NCI-H2227 (cell line): ENCODE data around the gene MRTFA.
A peak's percentile ranks its signal among the peaks of the same experiment; 100 is the strongest.
"Not testable (repeated sequence)": the region's sequence is repeated elsewhere in the genome, so short reads cannot be mapped to it uniquely, and the experiment has no call there.

ENCODE experiments used
- DNase-seq: peaks from one replicate; lab custom pipeline; 2025; ENCODE audit not compliant: unreplicated experiment; lab: John Stamatoyannopoulos, UW

The MRTFA gene

DNA sequence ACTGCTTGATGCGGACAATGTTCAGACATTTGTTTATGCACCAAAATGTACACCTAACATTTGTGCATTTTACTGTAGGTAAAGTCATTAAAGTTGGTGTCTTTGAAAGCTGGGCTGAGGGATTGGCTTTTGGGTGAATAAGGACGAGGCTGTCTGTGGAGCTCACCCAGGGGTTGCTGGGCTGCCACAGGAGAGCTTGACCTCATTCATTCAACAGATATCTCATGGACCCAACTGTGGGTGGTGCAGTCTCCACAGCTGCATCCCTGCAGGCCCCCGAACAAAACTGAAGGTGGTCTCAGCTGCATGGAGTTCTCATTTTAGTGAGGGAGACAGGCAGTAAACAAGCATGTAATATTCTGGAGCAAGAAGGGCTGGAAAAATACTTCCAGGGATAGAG lies 233.4 kb downstream of the MRTFA start:
- no peak for DNase-seq

DNA sequence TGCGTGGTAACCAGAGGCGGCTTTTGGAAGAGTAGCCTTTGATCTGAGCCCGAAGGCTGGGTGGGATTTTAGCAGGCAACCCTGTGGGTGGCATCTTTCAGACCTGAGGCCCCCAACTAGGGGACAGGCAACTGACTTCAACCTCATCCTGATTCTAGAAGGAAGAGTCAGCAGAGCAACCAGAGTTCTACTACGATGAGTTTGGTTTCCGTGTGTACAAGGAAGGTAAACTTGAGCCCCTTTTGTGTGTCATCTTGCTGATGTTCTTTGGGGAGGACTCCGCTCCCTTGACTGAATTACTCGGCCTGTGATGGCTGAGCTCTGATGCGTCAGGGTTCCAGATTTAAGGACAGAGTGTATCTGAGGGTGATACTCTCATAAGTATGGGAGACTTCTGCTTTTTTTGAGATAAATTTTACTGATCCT lies 234.5 kb downstream of the MRTFA start:
- no peak for DNase-seq

DNA sequence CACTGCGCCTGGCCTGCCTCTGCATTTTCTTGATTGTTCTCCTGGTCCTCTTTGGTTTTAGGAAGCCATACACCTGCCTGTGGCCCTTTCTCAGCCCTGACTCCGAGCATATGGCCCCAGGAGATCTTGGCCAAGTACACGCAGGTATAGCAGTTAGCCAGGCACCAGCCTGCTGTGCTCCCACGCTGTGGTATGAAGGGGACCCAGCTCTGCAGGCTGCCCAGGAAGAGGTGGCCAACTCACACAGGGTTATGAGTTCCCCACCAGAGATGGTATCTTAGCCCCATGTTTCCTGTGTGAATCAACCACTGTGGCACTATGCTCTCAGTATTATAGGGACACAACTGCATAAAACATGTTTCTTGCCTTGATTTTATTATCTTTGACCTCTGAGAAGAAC lies 235.0 kb downstream of the MRTFA start:
- DNase-seq, result no peak

DNA sequence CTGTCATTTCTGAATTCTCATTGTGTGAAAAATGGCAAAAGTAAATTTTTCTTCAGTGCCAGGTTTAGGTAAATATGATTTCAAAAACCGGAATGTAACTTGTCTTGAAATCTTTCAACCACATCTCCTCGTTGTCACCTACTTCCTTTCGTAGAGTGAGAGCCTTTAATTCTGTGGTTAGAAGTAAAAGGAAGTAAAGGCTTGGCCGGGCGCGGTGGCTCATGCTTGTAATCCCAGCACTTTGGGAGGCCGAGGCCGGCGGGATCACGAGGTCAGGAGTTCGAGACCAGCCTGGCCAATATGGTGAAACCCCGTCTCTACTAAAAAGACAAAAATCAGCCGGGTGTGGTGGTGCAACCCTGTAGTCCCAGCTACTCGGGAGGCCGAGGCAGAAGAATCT lies 236.4 kb downstream of the MRTFA start:
- no peak for DNase-seq

DNA sequence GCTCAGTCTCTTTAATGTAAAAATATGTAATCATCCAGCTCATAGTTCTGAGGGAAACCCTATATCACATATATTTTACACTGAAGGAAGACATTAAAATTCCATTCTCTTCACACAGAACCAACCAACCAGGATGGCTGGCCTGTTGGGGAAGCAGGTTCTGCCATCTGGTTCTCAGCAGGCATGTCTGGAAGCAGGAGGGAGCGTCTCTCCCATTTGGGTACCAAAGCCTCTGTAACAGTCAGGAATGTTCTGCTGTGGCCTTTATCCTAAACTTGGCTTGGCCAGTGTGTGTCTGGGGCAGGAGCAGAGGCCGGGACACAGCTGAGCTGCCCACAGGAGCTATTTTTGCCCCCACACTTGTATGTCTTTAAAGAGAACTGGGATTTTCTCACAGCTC lies 236.9 kb downstream of the MRTFA start:
- DNase-seq, result no peak

DNA sequence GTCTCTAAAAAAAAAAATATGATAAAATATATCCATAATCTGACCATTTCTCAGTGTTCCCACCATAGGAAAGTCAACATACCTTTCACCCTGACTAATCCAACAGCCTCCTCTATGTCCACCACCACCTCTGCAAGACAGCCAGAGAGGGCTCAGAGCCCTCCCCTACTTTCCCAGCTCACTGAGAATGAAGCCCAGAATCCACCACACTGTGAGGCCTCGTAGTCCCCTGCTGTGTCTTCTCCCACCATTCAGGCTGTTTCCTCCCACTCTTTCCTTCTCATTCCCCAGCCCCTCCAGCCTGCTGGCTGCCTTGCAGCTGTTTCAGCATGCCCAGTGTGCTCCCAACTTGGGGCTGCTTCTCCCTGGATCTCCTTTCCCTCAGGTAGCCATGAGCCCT lies 239.1 kb downstream of the MRTFA start:
- DNase-seq, result no peak

DNA sequence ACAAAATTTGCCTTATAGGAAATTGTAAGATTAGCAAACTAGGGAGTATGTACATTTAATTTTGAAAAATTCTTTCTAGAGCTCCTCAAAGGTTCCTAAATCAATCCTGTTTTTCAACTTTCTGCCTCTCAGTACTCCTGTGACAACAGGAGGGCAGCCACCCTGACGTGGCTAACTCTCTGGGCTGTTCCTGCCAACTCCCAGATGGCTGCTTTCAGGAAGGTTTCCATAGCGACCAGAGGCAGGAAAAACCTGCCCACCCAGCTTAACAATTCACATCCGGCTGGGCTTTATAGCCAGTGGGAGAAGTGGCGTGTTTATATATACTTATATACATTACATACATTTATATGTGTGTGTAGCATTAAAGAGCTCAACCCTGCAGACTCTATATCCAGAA lies 239.6 kb downstream of the MRTFA start:
- peak; percentile 62 for DNase-seq

DNA sequence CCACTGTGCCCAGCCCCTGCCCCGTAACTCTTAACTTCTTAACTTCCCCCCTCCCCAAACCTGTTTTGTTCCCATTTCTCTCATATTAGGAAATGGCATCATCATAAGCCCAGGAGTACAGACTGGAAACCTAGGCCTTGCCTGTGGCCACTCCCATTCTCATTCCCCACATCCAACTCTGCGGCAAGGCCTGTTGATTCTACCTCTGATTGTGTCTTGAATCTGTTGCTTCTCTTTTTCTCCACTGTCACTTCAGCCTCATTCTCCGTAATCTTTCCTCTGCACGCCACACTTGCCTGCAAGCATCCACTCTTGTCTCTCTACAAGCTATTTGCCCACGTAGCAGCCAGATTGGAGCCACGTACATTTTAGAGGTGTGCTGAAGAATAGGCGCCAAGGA lies 240.9 kb downstream of the MRTFA start:
- no peak for DNase-seq

DNA sequence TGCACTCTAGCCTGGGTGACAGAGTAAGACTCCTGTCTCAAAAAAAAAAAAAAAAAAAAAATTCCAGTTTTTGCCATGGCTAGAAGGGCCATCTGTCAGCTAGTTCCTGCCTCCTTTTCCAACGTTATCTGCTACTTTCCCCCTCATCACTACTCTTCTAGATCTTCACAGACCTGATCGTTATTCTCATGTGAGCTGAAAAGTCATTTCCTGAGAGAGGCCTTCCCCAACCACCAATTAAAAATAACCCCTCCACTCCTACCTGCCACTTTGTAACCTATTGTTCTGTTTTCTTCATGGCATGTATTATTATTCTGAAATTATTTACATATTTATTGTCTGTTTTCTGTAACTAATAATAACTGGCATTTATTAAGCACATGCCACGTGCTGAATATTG lies 241.9 kb downstream of the MRTFA start:
- no peak for DNase-seq

DNA sequence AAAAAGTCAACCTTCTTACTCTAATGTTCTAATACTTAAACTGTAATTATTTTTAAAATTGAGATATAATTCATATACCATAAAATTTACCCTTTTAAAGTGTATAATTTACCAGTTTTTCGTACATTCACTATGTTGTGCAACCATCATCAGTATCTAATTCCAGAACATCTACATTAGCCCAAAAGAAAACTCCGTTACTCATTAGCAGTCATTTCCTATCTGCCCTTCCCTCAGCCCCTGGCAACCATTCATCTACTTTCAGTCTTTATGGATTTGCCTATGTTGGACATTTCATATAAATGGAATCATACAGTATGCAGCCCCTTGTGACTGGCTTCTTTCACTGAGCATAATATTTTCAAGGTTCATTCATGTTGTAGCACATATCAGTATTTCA lies 243.9 kb downstream of the MRTFA start:
- DNase-seq, result no peak

DNA sequence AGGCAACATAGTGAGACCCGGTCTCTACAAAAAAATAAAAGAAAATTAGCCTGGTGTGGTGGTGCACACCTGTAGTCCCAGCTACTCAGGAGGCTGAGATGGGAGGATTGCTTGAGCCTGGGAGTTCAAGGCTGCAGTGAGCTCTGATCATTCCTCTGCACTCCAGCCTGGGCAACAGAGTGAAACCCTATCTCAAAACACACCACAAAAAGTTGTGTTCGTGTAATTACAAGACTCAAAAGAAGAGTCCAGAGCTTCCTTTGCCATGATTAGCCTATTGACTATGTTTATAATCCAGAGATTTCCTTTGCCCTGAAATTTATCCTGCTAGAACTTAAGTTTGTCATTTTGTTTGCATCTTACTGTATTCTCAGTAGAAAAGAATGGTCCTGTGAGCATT lies 245.1 kb downstream of the MRTFA start:
- no peak for DNase-seq

DNA sequence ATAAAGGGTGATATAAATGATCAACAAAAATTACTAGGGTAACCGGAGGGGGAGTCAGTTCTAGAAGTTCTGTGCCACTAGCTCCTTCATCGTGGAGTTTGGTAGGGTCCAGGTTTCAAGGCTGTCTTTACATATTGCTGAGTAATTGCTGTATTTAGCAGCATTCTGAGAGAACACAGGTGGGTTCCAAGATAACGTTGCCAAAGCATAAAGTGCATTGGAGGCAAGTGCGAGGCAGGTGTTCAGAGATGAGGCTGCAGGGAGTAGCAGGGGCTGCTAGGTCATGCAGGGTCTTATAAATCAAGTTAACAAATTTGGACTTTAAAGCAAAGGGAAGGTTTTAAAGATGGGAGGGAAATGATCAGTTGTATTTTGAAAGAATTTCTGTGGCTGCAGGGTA lies 248.3 kb downstream of the MRTFA start:
- DNase-seq, result no peak

DNA sequence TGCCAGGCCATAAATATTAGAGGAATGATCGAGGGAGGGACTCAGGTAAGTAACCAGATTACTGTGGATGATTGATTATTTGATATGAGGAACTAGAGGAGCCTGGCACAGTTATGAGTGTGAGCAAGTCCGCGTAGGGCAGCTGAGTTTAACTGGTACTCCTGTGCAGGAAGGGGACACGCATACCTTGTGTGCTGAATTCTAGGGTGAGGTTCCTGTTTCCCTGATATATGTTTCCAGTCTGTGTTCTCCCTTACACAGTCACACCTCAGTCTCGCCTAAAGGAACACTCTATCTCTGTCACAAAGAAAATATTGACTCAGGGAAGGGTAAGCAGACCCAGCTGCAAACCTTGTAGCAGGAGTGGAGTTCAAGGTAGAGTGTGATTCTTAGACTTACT lies 248.8 kb downstream of the MRTFA start:
- DNase-seq, result no peak

DNA sequence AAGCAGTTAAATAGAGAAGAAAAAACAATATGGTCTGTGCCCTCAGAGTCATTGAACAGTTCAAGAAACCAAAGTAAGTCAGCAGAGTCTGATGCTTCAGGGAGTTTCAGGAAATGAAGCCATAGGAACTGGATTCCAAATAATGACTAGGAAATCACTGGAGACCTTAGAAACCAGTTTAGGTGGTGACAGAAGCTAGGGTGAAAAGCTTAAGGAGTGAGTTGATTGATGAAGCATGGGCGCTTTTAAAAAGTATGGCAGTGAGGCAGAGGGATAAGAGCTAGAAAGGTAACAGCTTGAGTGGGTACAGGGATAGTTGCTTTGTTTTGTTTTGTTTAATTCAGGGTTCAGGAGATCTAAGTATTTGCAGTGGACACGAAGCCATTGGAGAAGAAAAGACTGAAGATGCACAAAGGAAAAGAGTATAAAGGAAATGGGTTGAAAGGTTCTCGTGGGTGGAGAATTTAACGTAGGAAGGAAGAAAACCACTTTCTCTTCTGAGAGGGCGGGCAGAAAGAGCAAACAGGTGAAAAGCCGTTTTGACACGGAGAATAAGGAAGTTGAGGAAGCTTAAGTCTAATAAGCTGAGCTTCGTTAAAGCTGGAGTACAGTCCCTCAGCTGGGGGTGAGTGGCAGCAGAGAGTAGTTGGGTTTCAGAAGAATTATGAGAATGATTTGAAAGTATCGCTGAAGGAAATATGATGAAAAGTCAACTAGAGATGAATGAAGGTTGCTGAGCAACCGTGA lies 251.3 kb downstream of the MRTFA start:
- no peak for DNase-seq

DNA sequence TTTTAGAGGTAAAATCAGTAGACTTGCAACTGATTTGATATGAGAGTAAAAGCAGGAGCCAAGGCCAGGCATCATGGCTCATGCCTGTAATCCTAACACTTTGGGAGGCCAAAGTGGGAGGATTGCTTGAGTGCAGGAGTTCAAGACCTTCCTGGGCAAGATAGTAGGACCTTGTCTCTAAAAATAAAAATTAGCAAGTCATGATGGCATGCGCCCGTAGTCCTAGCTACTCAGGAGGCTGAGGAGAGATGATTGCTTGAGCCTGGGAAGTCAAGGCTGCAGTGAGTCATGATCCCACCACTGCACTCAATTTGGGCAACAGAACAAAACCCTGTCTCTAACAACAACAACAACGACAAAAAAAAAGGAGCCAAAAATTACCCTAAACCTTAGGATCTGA lies 252.6 kb downstream of the MRTFA start:
- DNase-seq, result no peak

DNA sequence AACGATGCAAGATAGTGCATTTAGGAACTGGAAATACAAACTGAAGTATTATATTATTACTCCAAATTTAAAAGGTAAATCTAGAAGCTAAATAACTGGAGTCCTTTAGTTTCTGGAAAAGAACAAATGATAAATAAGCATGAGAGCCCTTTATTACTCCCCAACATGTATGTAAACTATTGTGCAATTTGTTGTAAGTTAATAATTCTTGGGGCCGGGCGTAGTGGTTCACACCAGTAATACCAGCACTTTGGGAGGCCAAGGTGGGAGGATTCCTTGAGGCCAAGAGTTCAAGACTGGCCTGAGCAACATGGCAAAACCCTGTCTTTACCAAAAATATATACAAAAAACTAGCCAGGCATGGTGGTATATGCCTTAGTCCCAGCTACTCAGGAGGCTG lies 255.1 kb downstream of the MRTFA start:
- no peak for DNase-seq

DNA sequence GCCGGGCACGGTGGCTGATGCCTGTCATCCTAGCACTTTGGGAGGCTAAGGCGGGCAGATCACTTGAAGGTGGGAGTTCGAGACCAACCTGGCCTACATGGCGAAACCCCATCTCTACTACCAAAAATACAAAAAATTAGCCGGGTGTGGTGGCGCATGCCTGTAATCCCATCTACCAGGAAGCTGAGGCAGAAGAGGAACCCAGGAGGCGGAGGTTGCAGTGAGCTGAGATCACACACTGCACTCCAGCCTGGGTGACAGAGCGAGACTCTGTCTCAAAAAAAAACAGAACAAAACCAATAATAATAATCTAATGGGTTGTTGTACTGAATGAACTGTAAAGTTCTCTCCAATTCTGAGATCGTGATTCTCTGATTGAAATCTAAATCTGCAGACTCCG lies 258.1 kb downstream of the MRTFA start:
- DNase-seq, result not testable (repeated sequence)

DNA sequence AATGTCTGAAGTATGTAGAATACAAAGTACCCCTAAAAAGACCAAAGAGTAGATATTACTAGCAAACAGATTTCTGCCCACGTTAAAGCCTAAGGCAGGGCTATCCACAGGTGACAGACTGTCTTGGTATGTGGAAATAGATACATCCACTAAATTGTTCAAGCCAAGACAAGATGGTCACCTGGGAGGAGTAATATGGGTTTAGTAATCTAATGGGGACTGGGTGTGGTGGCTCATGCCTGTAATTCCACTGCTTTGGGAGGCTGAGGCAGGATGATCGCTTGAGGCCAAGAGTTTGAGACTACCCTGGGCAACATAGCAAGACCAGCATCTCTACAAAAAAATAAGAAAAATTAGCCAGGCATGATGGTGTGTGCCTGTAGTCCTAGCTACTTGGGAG lies 258.6 kb downstream of the MRTFA start:
- no peak for DNase-seq

DNA sequence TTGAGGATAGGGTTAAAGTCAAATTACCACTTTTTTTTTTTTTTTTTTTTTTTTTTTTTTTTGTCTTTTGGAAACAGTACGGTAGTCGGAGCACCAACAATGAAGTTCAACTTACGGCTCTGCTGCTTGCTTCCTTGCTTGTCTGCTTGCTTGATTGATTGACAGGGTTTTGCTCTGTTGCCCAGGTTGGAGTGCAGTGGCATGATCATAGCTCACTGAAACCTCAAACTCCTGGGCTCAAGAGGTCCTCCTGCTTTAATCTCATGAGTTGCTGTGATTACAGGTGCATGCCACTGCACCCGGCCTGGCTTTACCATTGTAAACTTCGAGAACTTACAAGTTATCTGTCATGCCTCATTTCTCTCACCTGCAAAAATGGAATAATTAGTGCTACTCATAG lies 260.4 kb downstream of the MRTFA start:
- no peak for DNase-seq

DNA sequence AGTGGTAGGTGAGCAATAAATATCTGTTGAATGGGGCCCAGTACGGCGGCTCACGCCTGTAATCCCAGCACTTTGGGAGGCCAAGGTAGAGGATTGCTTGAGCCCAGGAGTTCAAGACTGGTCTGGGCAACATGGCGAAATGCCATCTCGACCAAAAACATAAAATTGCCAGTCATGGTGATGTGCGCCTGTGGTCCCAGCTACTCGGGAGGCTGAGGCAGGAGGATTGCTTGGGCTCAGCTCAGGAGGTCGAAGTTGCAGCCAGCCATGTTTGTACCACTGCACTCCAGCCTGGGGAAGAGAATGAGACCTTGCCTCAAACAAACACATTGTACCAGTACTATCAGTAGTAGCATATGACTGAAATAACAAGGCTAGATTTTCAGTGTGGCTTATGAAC lies 262.0 kb downstream of the MRTFA start:
- no peak for DNase-seq

DNA sequence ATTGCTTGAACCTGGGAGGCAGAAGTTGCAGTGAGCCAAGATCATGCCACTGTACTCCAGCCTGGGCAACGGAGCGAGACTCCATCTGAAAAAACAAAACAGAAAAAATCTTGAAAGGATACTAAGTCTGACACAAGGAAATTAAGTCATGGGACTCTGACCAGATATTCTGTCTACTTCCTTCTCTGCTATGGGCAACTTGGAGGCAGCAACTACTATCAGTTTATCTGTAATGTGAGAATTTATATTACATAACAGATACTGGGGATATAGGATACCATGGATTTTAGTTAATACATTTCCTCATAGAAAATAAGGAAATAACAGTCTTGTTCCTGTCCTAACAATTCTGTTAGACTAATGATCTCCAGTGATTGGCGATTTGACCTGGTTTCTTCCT lies 267.7 kb downstream of the MRTFA start:
- DNase-seq, result no peak

DNA sequence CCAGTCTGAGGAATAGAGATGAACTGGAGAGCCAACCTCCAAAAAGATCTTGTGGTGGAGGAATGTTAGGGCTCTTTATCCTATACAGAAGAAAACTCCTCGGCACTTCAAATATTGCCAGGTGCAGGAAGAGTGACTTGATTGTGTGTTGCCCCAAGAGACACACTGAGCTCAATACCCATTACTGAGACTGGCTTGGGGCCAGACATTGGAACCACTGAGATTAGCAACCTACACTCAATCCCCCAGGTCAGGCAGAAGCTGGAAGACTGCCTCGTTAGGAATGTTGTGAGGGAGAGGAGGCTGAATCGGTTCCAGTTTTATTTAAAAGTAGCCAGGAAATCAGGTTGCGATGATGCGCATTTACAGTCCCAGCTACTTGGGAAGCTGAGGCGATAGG lies 268.5 kb downstream of the MRTFA start:
- no peak for DNase-seq

DNA sequence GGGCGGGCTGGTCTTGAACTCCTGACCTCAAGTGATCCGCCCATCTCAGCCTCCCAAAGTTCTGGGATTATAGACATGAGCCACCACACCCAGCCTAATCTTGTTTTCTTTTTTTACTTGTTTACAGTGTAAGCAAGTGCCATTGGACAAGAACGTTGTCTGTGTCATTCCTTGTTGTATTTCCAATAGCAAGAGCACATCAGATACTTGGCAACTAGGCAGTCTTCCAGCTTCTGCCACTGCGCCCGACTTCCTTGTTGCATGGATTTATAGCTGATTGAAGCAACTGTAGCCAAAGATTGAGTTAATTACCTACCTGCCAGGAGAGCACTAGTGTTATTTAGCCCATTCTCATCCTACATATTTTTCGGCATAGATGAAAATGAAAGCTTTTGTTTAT lies 269.2 kb downstream of the MRTFA start:
- DNase-seq, result no peak

DNA sequence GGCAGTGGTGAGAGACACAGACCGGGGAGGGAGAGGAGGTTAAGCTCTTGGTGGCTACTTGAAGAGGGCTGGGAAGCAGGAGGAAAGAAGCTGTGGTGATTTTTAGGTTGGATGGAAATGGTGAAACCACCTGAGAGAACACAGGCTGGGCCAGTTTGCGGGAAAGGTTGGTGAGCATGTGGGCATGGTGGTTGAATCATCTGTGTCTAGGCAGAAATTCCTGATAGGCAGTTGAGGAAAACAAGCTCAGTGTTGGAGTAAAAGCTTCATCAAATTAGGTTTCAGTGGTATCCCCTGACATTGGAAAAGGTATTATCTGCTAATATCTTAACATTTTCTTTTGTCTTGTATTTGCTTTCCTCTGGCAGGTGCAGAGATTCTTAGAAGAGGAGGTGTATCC lies 270.5 kb downstream of the MRTFA start:
- no peak for DNase-seq
